Caco-2 (cell line): Measurements from ENCODE around the gene IL12RB1. TPM values are rescaled to one million over a fixed set of nuclear protein-coding genes. Genes with fewer than 3 reads are reported as not detected.

ENCODE experiments used
- BruUV-seq: library from RNA; stranded (reverse); fragments of 400-500 nt; replicated peaks from 2 replicates; lab custom pipeline; 2021; lab: Mats Ljungman, UMichigan
- CTCF ChIA-PET: fragments of 300-600 bp; sonication (Branson Sonifier 250); formaldehyde crosslinking; loops from one replicate; lab custom pipeline; 2022; ENCODE audit warnings: antibody characterized with exemption; lab: Charles Lee
- POLR2A ChIA-PET: fragments of 300-600 bp; sonication (Branson Sonifier 250); formaldehyde crosslinking; loops from one replicate; lab custom pipeline; 2022; ENCODE audit warnings: antibody characterized with exemption; lab: Charles Lee
- DNase-seq, 2 experiments: peaks; one replicate each; pipeline versions ENCODE4 v3.0.0 to v3.0.0-alpha.2; 2020 to 2022
- H3K27me3 ChIP-seq: replicated peaks from 2 replicates; pipeline ENCODE4 v1.6.0; 2011; ENCODE audit warnings: low read length; ENCODE audit not compliant: control insufficient read depth, insufficient read depth
- H3K36me3 ChIP-seq: 2 replicates; pipeline ENCODE4 v1.5.1; 2011; ENCODE audit warnings: low read length; ENCODE audit not compliant: control insufficient read depth, insufficient read depth
- H3K4me1 ChIP-seq: fragments of 250-450 bp; sonication (Bioruptor Pico); 2 replicates; pipeline ENCODE4 v1.5.1; 2020; ENCODE audit warnings: mild to moderate bottlenecking
- H3K4me3 ChIP-seq: 2 replicates; pipeline ENCODE4 v1.5.1; 2011; ENCODE audit warnings: low read depth, mild to moderate bottlenecking, control low read depth, low read length
- H3K9me3 ChIP-seq: fragments of 250-450 bp; sonication (Bioruptor Pico); 2 replicates; pipeline ENCODE4 v1.5.1; 2020; ENCODE audit warnings: mild to moderate bottlenecking, moderate library complexity
- H3K27ac Mint-ChIP-seq: one replicate; pipeline ENCODE4 v1.8.0; 2022; ENCODE audit warnings: mixed read lengths; ENCODE audit not compliant: unreplicated experiment
- H3K27me3 Mint-ChIP-seq: one replicate; pipeline ENCODE4 v1.8.0; 2022; ENCODE audit warnings: mixed read lengths; ENCODE audit not compliant: insufficient read depth, unreplicated experiment
- H3K36me3 Mint-ChIP-seq: one replicate; pipeline ENCODE4 v1.8.0; 2022; ENCODE audit warnings: mild to moderate bottlenecking, mixed read lengths; ENCODE audit not compliant: insufficient read depth, unreplicated experiment
- H3K4me1 Mint-ChIP-seq: one replicate; pipeline ENCODE4 v1.8.0; 2022; ENCODE audit warnings: low read depth, mixed read lengths; ENCODE audit not compliant: unreplicated experiment
- H3K4me3 Mint-ChIP-seq: one replicate; pipeline ENCODE4 v1.8.0; 2022; ENCODE audit warnings: mild to moderate bottlenecking, moderate library complexity, mixed read lengths; ENCODE audit not compliant: unreplicated experiment
- H3K9me3 Mint-ChIP-seq: one replicate; pipeline ENCODE4 v1.8.0; 2022; ENCODE audit warnings: mixed read lengths; ENCODE audit not compliant: unreplicated experiment
- intact Hi-C: fragments of 100-400 bp; cut with micrococcal nuclease; formaldehyde crosslinking; loops from one replicate; pipeline ENCODE4 v1.10.0; 2022; ENCODE audit not compliant: unreplicated experiment
- total RNA-seq: library from RNA; stranded (reverse); gene quantifications from 2 replicates; pipeline ENCODE4 v1.2.3, GENCODE V29; 2022
- TF ChIP-seq, protein P1 (sequence below), 2 experiments: fragments of 200-600 bp in 1 of 2; IDR thresholded peaks; 1 replicate in 1 of 2; 2 replicates in 1 of 2; pipeline versions ENCODE4 v1.5.1 to v1.8.0; 2011 to 2022; ENCODE audit warnings: antibody characterized with exemption in 1 of 2, control low read depth in 1 of 2, inconsistent platforms in 1 of 2, low read depth in 1 of 2, low read length in 1 of 2, mild to moderate bottlenecking in 1 of 2, moderate library complexity in 1 of 2; ENCODE audit not compliant: insufficient read depth in 1 of 2, severe bottlenecking in 1 of 2, unreplicated experiment in 1 of 2

The IL12RB1 gene
- total RNA-seq, 1 experiment from 2014 or later = not detected

DNA sequence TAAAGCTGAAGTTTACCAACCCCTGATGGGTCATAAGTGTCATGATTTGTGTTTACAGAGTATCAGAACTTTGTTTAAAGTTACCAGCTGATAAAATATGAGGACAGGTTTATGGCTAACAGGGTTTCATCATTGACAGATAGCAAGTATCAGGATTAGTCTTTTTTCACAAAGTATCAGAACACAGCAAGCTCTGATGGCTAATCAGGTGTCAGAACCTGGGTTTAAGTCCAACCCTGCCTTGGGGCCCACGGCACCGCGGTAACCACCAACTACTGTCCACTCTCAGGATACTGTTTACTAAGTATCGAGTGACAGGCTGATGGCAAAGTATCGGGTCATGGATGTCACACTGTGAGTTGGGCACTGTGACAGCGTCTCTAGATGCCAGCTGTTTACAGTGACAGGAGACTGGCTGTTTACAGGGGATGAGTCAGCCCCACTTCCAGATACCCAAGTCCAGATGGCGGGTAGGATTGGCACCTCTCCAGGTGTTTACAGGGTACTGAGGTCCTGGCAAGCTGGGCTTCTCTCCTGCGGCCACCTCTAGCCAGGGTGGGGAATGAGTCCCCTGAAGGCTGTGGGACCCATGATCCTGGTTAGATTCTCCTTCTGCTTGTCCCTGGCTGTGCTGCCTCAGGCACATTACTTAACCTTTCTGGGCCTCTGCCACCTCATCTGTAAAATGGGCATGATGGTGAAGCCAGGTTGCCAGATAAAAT lies 57.0 kb downstream of the IL12RB1 start:
- Histone ChIP-seq H3K9me3 (no peaks in the 10 kb centered on the region), H3K4me3 (no peak overlapping the region), H3K4me1 (peaks cover 6% of the 10 kb centered on the region; the same call in 1 of the 2 replicates), H3K36me3 (no peaks in the 10 kb centered on the region), H3K27me3 (no peaks in the 10 kb centered on the region)
- no TSS peak for BruUV-seq
- intact Hi-C loops = loop anchor here (1.0 kb wide), 1 partner anchor 29 kb away; no protein-coding TSS in a partner anchor
- H3K36me3 Mint-ChIP-seq = no peaks in the 10 kb centered on the region
- TF ChIP-seq, protein P1, sequence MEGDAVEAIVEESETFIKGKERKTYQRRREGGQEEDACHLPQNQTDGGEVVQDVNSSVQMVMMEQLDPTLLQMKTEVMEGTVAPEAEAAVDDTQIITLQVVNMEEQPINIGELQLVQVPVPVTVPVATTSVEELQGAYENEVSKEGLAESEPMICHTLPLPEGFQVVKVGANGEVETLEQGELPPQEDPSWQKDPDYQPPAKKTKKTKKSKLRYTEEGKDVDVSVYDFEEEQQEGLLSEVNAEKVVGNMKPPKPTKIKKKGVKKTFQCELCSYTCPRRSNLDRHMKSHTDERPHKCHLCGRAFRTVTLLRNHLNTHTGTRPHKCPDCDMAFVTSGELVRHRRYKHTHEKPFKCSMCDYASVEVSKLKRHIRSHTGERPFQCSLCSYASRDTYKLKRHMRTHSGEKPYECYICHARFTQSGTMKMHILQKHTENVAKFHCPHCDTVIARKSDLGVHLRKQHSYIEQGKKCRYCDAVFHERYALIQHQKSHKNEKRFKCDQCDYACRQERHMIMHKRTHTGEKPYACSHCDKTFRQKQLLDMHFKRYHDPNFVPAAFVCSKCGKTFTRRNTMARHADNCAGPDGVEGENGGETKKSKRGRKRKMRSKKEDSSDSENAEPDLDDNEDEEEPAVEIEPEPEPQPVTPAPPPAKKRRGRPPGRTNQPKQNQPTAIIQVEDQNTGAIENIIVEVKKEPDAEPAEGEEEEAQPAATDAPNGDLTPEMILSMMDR (IDR thresholded peaks at IDR 0.05; ENCODE audit: insufficient read depth in 1 of 2, low read depth in 1 of 2, low read length in 1 of 2, severe bottlenecking in 1 of 2, unreplicated experiment in 1 of 2) = no peak
- ChIA-PET CTCF (interaction anchor here (0.7 to 1.0 kb wide), 2 partner anchors 28 to 83 kb away, joined by 3 to 10 read pairs; no protein-coding TSS in a partner anchor), POLR2A (interaction anchor here (0.5 to 1.2 kb wide), 4 partner anchors 29 to 252 kb away, joined by 3 to 5 read pairs (median 3); partner anchors contain the start of genes CCDC124 and JUND)
- no peaks in the 10 kb centered on the region for H3K4me1 Mint-ChIP-seq
- H3K27me3 Mint-ChIP-seq = no peaks in the 10 kb centered on the region
- no peaks in the 10 kb centered on the region for H3K9me3 Mint-ChIP-seq
- peak overlapping the region; percentile 14 for H3K4me3 Mint-ChIP-seq
- H3K27ac Mint-ChIP-seq = no peak overlapping the region
- peak; percentile 56 to 57 for DNase-seq

DNA sequence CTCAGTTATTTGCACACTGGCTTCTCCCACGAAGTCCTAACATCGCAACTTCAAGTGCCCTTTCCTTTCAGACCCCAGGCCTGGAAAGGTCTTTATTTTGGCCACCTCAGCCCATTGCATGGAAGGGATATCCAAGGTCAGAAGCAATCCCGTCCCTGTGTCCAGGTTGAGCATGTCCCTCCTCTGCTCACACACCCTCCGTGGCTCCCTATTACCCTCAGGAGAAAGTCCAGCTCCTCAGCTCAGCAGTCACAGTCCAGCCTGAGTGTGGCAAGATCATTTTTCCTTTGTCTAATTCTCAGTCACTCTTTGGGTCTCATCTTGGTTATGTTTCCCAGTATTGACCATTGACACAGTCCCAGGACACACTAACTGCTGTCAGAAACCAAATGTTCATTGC lies 59.6 kb downstream of the IL12RB1 start:
- intact Hi-C loops = no loop called here
- DNase-seq = no peak
- no peaks in the 10 kb centered on the region for H3K9me3 Mint-ChIP-seq
- ChIA-PET POLR2A (no interaction called here), CTCF (no interaction called here)
- no peaks in the 10 kb centered on the region for H3K36me3 Mint-ChIP-seq
- peaks cover 6% of the 10 kb centered on the region; the same call in 1 of the 2 replicates for H3K4me1 ChIP-seq
- H3K4me3 ChIP-seq = no peak overlapping the region
- no peaks in the 10 kb centered on the region for H3K36me3 ChIP-seq
- H3K27me3 Mint-ChIP-seq = no peaks in the 10 kb centered on the region
- no TSS peak for BruUV-seq
- no peak overlapping the region for H3K27ac Mint-ChIP-seq
- no peaks in the 10 kb centered on the region for H3K27me3 ChIP-seq
- H3K4me1 Mint-ChIP-seq = peaks cover 4% of the 10 kb centered on the region
- no peaks in the 10 kb centered on the region for H3K9me3 ChIP-seq
- no peak overlapping the region for H3K4me3 Mint-ChIP-seq
- TF ChIP-seq, protein P1 (IDR thresholded peaks at IDR 0.05; ENCODE audit: insufficient read depth in 1 of 2, low read depth in 1 of 2, low read length in 1 of 2, severe bottlenecking in 1 of 2, unreplicated experiment in 1 of 2) = no peak

DNA sequence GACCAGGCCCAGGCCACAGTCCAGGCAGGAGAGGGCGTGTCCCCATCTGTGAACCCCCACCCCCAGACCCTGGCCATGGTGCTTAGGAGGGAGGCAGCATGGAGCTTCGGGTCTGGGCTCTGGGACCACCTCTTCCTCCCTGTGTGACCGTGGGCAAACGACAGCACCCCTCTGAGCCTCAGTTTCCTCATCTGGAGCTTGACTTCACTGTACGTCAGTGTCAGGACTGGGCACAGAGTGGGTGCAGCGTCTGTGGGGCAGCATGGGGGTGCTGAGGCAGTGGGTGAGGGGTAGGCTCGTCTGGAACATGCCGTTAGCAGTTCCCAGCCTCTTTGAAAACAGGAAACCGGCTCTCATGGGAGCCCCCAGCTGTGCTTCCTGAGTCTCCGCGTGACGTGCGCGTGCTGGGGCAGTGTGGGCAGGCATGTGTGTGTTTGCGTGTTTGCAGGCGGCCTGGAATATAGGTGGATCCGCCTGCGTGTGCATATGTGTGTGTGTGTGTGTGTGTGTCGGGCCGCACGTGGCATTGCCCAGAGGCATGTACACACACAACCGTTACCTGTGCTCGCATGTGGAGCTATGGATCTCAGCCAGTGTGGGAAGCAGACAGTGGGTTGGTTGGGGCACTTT lies 63.0 kb downstream of the IL12RB1 start:
- Mint-ChIP-seq H3K27ac (no peak overlapping the region), H3K4me1 (peaks cover 6% of the 10 kb centered on the region), H3K36me3 (peaks cover 5% of the 10 kb centered on the region), H3K9me3 (no peaks in the 10 kb centered on the region), H3K27me3 (no peaks in the 10 kb centered on the region), H3K4me3 (no peak overlapping the region)
- Histone ChIP-seq H3K9me3 (no peaks in the 10 kb centered on the region), H3K27me3 (no peaks in the 10 kb centered on the region), H3K4me1 (no peaks in the 10 kb centered on the region), H3K36me3 (no peaks in the 10 kb centered on the region), H3K4me3 (no peak overlapping the region)
- no TSS peak for BruUV-seq
- intact Hi-C loops = no loop called here
- TF ChIP-seq, protein P1 (IDR thresholded peaks at IDR 0.05; ENCODE audit: insufficient read depth in 1 of 2, low read depth in 1 of 2, low read length in 1 of 2, severe bottlenecking in 1 of 2, unreplicated experiment in 1 of 2) = no peak
- no peak for DNase-seq
- ChIA-PET POLR2A (no interaction called here), CTCF (interaction anchor here (0.6 kb wide), 1 partner anchor 152 kb away, joined by 3 read pairs; the partner anchor contains the start of gene SLC5A5)
